ENCODE data around the gene RTN4R.

- TF ChIP-seq CTCF (IDR thresholded peaks at IDR 0.05) = no peak
- TF ChIP-seq EZH2 (IDR thresholded peaks at IDR 0.05; ENCODE audit: borderline replicate concordance, insufficient read depth, low read depth, low read length, poor library complexity, severe bottlenecking) = no peak
These were observed 12.1 kb downstream of the RTN4R start for GRCh38 chr22:20256027-20256426.
